GM18498 (cell line): Measurements from ENCODE around the gene PRR18.
A peak's percentile ranks its signal among the peaks of the same experiment; 100 is the strongest.
"Not testable (repeated sequence)": the region's sequence is repeated elsewhere in the genome, so short reads cannot be mapped to it uniquely, and the experiment has no call there.

Source experiments
- ATAC-seq: cut with Tn5 transposase; IDR thresholded peaks from one replicate; pipeline ENCODE4 v1.9.1; 2021; ENCODE audit warnings: mild to moderate bottlenecking, moderate library complexity; ENCODE audit not compliant: unreplicated experiment

The PRR18 gene

GRCh38 chr6:166308033-166308768 is at the start of gene PRR18:
Gene PRR18, minus strand, starts transcription at chr6:166308392. Its CDS starts 250 bp downstream, at chr6:166308142.
- ATAC-seq, result peak; percentile 55

DNA sequence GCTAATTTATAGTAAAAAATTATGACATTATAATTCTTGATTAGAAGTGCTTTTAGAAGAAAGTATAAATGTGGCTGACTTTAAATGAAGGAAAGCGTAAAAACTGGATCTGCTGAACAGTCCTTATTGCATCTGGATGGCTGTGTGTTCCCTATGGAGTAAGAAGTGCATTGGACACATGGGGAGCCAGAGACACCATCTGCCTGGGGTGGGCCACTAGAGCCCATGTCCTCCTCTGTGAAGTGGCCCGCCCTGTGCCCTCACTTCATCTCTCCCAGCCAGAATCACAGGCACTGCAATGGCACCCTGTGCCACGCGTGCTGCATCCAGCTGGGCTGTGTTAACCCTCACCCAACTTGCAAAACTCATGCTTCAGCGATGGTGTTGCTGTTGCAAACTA is 47.4 kb upstream of the PRR18 start:
- ATAC-seq, result no peak

GRCh38 chr6:166354965-166355364 is 46.8 kb upstream of the PRR18 start:
- no peak for ATAC-seq

GRCh38 chr6:166354143-166354542 is 46.0 kb upstream of the PRR18 start:
- no peak for ATAC-seq

GRCh38 chr6:166353507-166353906 is 45.3 kb upstream of the PRR18 start:
- ATAC-seq, result no peak

GRCh38 chr6:166352923-166353322 is 44.7 kb upstream of the PRR18 start:
- ATAC-seq, result no peak

DNA sequence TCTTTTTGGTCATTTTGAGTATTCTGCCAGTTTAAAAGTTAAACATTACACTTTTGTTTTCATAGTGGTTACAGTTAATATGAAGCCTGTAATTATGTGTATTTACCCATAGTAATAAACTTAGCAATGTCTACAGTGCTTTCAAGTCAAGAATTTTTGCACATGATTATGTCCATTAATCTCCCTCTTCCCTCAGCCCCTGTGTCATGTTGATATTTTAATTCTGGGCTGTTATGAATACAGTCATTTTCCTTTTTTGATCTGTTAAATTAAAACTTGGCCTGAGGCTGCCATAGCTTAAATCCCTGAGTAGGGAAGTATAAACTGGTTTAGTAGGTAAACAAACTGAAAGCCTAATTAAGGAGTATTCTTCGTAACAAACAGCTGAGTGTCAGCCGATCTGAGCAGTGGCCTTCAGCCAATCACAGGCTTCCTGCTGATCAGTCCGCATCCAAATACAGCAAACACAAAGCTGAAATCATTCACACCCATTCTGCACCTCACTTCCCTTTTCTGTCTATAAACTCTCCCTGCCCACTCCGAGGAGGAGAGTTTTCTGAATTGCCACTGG is 43.6 kb upstream of the PRR18 start:
- ATAC-seq, result peak; percentile 100

GRCh38 chr6:166348305-166348949 is 40.2 kb upstream of the PRR18 start:
- no peak for ATAC-seq

GRCh38 chr6:166346965-166347364 is 38.8 kb upstream of the PRR18 start:
- no peak for ATAC-seq

GRCh38 chr6:166346449-166346848 is 38.3 kb upstream of the PRR18 start:
- no peak for ATAC-seq

- ATAC-seq, result not testable (repeated sequence)
Measured at GRCh38 chr6:166345672-166346071, 37.5 kb upstream of the PRR18 start.

- ATAC-seq, result not testable (repeated sequence)
Measured at GRCh38 chr6:166344921-166345320, 36.7 kb upstream of the PRR18 start.

DNA sequence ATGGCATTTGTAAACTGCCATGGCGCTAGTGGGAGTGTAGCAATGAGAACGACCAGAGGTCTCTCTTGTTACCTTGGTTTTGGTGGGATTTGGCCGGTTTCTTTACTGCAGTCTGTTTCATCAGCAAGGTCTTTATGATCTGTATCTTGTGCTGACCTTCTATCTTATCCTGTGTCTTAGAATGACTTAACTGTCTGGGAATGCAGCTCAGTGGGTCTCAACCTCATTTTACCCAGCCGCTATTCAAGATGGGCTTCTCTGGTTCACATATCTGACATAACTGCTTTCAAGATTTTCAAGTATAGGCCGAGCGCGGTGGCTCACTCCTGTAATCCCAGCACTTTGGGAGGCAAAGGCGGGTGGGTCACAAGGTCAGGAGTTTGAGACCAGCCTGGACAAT is 36.0 kb upstream of the PRR18 start:
- ATAC-seq, result no peak

GRCh38 chr6:166343150-166343487 is 34.9 kb upstream of the PRR18 start:
- ATAC-seq, result peak; percentile 31

- ATAC-seq, result peak; percentile 93
Measured at GRCh38 chr6:166342349-166343149, 34.4 kb upstream of the PRR18 start, which contains the start of gene SFT2D1. Gene SFT2D1, minus strand, starts transcription at chr6:166342545. Its CDS starts 64 bp downstream, at chr6:166342481.

DNA sequence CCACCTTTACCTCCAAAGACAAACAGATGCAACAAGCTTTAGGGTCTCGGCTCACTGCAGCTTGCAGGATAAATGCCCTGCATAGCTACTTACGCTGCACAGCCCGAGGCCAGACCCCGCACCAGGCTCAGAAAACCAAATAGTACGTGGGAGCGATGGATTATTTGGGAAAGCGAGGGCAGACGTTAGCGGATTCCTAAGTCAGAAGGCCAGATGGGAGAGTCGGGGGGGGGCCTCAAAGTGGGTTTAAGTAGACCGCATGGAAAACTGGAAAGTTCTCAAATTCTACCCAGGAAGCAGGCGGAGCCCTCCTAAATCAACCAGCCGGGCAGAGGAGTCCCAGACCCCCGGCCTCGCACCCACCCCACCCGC is 33.8 kb upstream of the PRR18 start:
- ATAC-seq, result no peak

DNA sequence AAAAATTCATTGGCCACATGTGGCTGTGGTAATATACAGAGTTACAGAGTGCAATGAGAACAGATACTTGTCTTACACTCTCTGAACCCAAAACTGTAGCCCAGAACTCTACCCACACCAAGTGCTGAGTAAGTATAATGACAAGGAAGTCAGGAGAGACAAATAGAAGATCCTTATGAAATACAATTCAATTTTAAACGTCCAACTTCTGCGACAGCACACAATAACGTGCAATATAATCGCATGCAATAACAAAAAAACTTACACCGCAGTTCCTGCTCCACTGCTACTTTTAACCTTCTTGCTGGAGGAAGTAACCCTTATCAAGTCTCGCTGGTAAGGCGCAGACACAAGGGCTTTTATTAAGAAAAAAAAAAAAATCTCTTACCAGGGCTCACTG is 33.3 kb upstream of the PRR18 start:
- no peak for ATAC-seq

- no peak for ATAC-seq
Measured at GRCh38 chr6:166338854-166339253, 30.7 kb upstream of the PRR18 start.

DNA sequence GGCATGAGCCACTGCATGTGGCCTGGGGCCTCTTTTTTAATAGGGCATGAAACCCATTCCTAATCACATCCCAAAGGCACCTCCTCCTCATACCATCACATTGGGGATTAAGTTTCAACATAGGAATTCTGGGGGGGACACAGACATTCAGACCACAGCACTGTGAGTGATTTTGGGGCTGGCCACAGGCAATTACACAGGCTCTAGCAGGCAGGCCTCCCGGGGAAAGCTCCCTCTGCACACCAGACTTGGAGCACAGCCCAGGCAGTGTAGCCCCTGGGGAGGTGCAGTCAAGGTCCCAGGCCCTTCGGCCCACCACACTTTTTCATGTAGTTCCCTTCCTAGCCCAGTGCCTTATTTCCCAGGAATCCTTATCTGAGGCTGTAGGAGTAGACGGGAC is 28.7 kb upstream of the PRR18 start:
- no peak for ATAC-seq

DNA sequence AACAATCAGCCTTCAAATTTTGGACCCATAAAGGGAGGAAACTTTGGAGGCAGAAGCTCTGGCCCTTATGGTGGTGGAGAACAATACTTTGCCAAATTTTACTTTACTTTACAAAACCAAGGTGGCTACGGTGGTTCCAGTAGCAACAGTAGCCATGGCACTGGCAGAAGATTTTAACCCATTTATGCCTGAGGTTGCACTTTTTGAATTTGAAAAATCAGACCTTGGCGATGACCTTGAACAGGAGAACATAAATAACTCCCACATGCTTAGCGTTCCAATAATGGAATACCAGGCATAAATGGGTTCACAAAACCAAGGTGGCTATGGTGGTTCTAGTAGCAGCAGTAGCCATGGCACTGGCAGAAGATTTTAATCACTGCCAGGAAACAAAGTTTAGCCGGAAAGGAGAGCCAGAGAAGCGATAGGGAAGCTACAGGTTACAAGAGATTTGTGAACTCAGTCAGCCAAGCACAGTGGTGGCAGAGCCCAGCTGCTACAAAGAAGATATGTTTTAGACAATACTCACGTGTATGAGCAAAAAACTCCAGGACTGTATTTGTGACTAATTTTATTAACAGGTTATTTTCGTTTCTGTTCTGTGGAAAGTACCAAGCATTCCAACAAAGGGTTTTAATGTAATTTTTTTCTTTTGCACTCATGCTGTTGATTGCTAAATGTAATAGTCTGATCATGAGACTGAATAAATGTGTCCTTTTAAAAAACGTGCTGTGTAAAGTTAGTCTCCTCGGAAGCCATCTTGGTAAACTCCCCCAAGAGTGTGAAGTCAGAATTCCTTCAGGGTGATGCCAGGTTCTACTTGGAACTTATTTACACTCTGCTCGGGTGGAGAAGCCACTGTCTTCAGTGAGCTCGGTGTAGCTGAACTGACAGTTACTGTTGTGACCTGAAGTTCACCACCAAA is 27.4 kb upstream of the PRR18 start:
- peak; percentile 47 for ATAC-seq
